ENCODE results near the gene MED13.

MED13 gene

GRCh38 chr17:62105357-62105756, 40.3 kb upstream of the MED13 start:
- Histone ChIP-seq H3K14ac (ENCODE audit: low read length in 2 of 2) (no peak overlapping the region), H2AFZ (ENCODE audit: low read depth, low read length) (no peak overlapping the region), H3K36me3 (ENCODE audit: control insufficient read depth in 1 of 2, insufficient read depth in 2 of 2, low read depth in 1 of 2, low read length in 2 of 2) (no peaks in the 10 kb centered on the region), H3K79me1 (replicated peaks; ENCODE audit: low read length, poor library complexity, severe bottlenecking) (no peaks in the 10 kb centered on the region), H2BK15ac (ENCODE audit: low read depth, poor library complexity, severe bottlenecking) (no peak overlapping the region), H3K4me1 (ENCODE audit: control insufficient read depth, insufficient read depth, low read depth, low read length) (no peaks in the 10 kb centered on the region), H3K27me3 (ENCODE audit: control insufficient read depth in 1 of 2, insufficient read depth in 1 of 2, low read length in 2 of 2) (peaks cover 0 to 13% of the 10 kb centered on the region in 2 experiments), H2AK5ac (ENCODE audit: low read length, severe bottlenecking) (no peak overlapping the region), H3K23ac (ENCODE audit: low read length in 2 of 2) (no peak overlapping the region), H4K91ac (ENCODE audit: low read length) (no peak overlapping the region), H3K9ac (ENCODE audit: low read length) (no peak overlapping the region), H2BK12ac (ENCODE audit: low read length in 2 of 2) (no peak overlapping the region), H4K8ac (ENCODE audit: low read length) (no peak overlapping the region), H2BK120ac (ENCODE audit: low read depth, low read length) (no peak overlapping the region), H3K18ac (ENCODE audit: low read depth in 1 of 2, low read length in 2 of 2) (no peak overlapping the region), H3K9me3 (ENCODE audit: control insufficient read depth, low read length) (no peaks in the 10 kb centered on the region), H2BK5ac (ENCODE audit: low read depth, low read length, poor library complexity, severe bottlenecking) (no peak overlapping the region), H3K27ac (ENCODE audit: low read length, poor library complexity, severe bottlenecking) (no peak overlapping the region), H3K4me3 (ENCODE audit: insufficient read depth in 1 of 2, low read depth in 1 of 2, low read length in 2 of 2) (no peak overlapping the region), H3K4ac (ENCODE audit: low read depth in 1 of 2, low read length in 2 of 2) (no peak overlapping the region), H3K4me2 (ENCODE audit: low read length, poor library complexity, severe bottlenecking) (no peak overlapping the region)
- 71% methylated on average over 1 of the region's 3 CpGs for WGBS
- DNase-seq, result no peak

GRCh38 chr17:62101515-62101914, 36.4 kb upstream of the MED13 start:
- H2BK120ac ChIP-seq (ENCODE audit: low read depth, low read length), result no peak overlapping the region
- no peak for DNase-seq
- no peak overlapping the region for H3K18ac ChIP-seq (ENCODE audit: low read depth in 1 of 2, low read length in 2 of 2)
- no peaks in the 10 kb centered on the region for H3K4me1 ChIP-seq (ENCODE audit: control insufficient read depth, insufficient read depth, low read depth, low read length)
- H2BK12ac ChIP-seq (ENCODE audit: low read length in 2 of 2), result no peak overlapping the region
- H3K14ac ChIP-seq (ENCODE audit: low read length in 2 of 2), result no peak overlapping the region
- no peaks in the 10 kb centered on the region for H3K36me3 ChIP-seq (ENCODE audit: control insufficient read depth in 1 of 2, insufficient read depth in 2 of 2, low read depth in 1 of 2, low read length in 2 of 2)
- no peak overlapping the region for H2AFZ ChIP-seq (ENCODE audit: low read depth, low read length)
- no peak overlapping the region for H2AK5ac ChIP-seq (ENCODE audit: low read length, severe bottlenecking)
- no peak overlapping the region for H3K4ac ChIP-seq (ENCODE audit: low read depth in 1 of 2, low read length in 2 of 2)
- no peak overlapping the region for H3K23ac ChIP-seq (ENCODE audit: low read length in 2 of 2)
- H2BK5ac ChIP-seq (ENCODE audit: low read depth, low read length, poor library complexity, severe bottlenecking), result no peak overlapping the region
- no peak overlapping the region for H3K27ac ChIP-seq (ENCODE audit: low read length, poor library complexity, severe bottlenecking)
- no peaks in the 10 kb centered on the region for H3K79me1 ChIP-seq (replicated peaks; ENCODE audit: low read length, poor library complexity, severe bottlenecking)
- H3K4me3 ChIP-seq (ENCODE audit: insufficient read depth in 1 of 2, low read depth in 1 of 2, low read length in 2 of 2), result no peak overlapping the region
- H3K4me2 ChIP-seq (ENCODE audit: low read length, poor library complexity, severe bottlenecking), result no peak overlapping the region
- no peak overlapping the region for H4K91ac ChIP-seq (ENCODE audit: low read length)
- WGBS, result 84% methylated on average over 3 of the region's 4 CpGs
- H3K9ac ChIP-seq (ENCODE audit: low read length), result no peak overlapping the region
- no peaks in the 10 kb centered on the region for H3K9me3 ChIP-seq (ENCODE audit: control insufficient read depth, low read length)
- no peak overlapping the region for H4K8ac ChIP-seq (ENCODE audit: low read length)
- H2BK15ac ChIP-seq (ENCODE audit: low read depth, poor library complexity, severe bottlenecking), result no peak overlapping the region
- peaks cover 0 to 23% of the 10 kb centered on the region in 2 experiments for H3K27me3 ChIP-seq (ENCODE audit: control insufficient read depth in 1 of 2, insufficient read depth in 1 of 2, low read length in 2 of 2)

GRCh38 chr17:62101090-62101489, 36.0 kb upstream of the MED13 start:
- Histone ChIP-seq H3K27ac (ENCODE audit: low read length, poor library complexity, severe bottlenecking) (no peak overlapping the region), H4K8ac (ENCODE audit: low read length) (no peak overlapping the region), H3K9me3 (ENCODE audit: control insufficient read depth, low read length) (no peaks in the 10 kb centered on the region), H3K4me3 (ENCODE audit: insufficient read depth in 1 of 2, low read depth in 1 of 2, low read length in 2 of 2) (no peak overlapping the region), H2BK5ac (ENCODE audit: low read depth, low read length, poor library complexity, severe bottlenecking) (no peak overlapping the region), H3K18ac (ENCODE audit: low read depth in 1 of 2, low read length in 2 of 2) (no peak overlapping the region), H2AK5ac (ENCODE audit: low read length, severe bottlenecking) (no peak overlapping the region), H2AFZ (ENCODE audit: low read depth, low read length) (no peak overlapping the region), H3K14ac (ENCODE audit: low read length in 2 of 2) (no peak overlapping the region), H3K79me1 (replicated peaks; ENCODE audit: low read length, poor library complexity, severe bottlenecking) (no peaks in the 10 kb centered on the region), H4K91ac (ENCODE audit: low read length) (no peak overlapping the region), H2BK15ac (ENCODE audit: low read depth, poor library complexity, severe bottlenecking) (no peak overlapping the region), H2BK12ac (ENCODE audit: low read length in 2 of 2) (no peak overlapping the region), H2BK120ac (ENCODE audit: low read depth, low read length) (no peak overlapping the region), H3K23ac (ENCODE audit: low read length in 2 of 2) (no peak overlapping the region), H3K4me2 (ENCODE audit: low read length, poor library complexity, severe bottlenecking) (no peak overlapping the region), H3K9ac (ENCODE audit: low read length) (no peak overlapping the region), H3K36me3 (ENCODE audit: control insufficient read depth in 1 of 2, insufficient read depth in 2 of 2, low read depth in 1 of 2, low read length in 2 of 2) (no peaks in the 10 kb centered on the region), H3K4me1 (ENCODE audit: control insufficient read depth, insufficient read depth, low read depth, low read length) (no peaks in the 10 kb centered on the region), H3K4ac (ENCODE audit: low read depth in 1 of 2, low read length in 2 of 2) (no peak overlapping the region), H3K27me3 (ENCODE audit: control insufficient read depth in 1 of 2, insufficient read depth in 1 of 2, low read length in 2 of 2) (peaks cover 0 to 20% of the 10 kb centered on the region in 2 experiments)
- no peak for DNase-seq

- whole genome bisulfite sequencing, result 100% methylated on average over 1 of the region's 1 CpG
- H3K79me1 ChIP-seq (replicated peaks; ENCODE audit: low read length, poor library complexity, severe bottlenecking), result no peaks in the 10 kb centered on the region
- DNase-seq, result no peak
- H2AFZ ChIP-seq (ENCODE audit: low read depth, low read length), result no peak overlapping the region
- no peak overlapping the region for H3K9ac ChIP-seq (ENCODE audit: low read length)
- H2BK120ac ChIP-seq (ENCODE audit: low read depth, low read length), result no peak overlapping the region
- H4K91ac ChIP-seq (ENCODE audit: low read length), result no peak overlapping the region
- H3K23ac ChIP-seq (ENCODE audit: low read length in 2 of 2), result no peak overlapping the region
- no peak overlapping the region for H2AK5ac ChIP-seq (ENCODE audit: low read length, severe bottlenecking)
- H2BK5ac ChIP-seq (ENCODE audit: low read depth, low read length, poor library complexity, severe bottlenecking), result no peak overlapping the region
- no peaks in the 10 kb centered on the region for H3K4me1 ChIP-seq (ENCODE audit: control insufficient read depth, insufficient read depth, low read depth, low read length)
- no peak overlapping the region for H3K4me2 ChIP-seq (ENCODE audit: low read length, poor library complexity, severe bottlenecking)
- H4K8ac ChIP-seq (ENCODE audit: low read length), result no peak overlapping the region
- H3K4ac ChIP-seq (ENCODE audit: low read depth in 1 of 2, low read length in 2 of 2), result no peak overlapping the region
- H3K18ac ChIP-seq (ENCODE audit: low read depth in 1 of 2, low read length in 2 of 2), result no peak overlapping the region
- no peak overlapping the region for H3K27ac ChIP-seq (ENCODE audit: low read length, poor library complexity, severe bottlenecking)
- no peak overlapping the region for H2BK15ac ChIP-seq (ENCODE audit: low read depth, poor library complexity, severe bottlenecking)
- H3K27me3 ChIP-seq (ENCODE audit: control insufficient read depth in 1 of 2, insufficient read depth in 1 of 2, low read length in 2 of 2), result peaks cover 0 to 13% of the 10 kb centered on the region in 2 experiments
- no peak overlapping the region for H3K14ac ChIP-seq (ENCODE audit: low read length in 2 of 2)
- H2BK12ac ChIP-seq (ENCODE audit: low read length in 2 of 2), result no peak overlapping the region
- H3K9me3 ChIP-seq (ENCODE audit: control insufficient read depth, low read length), result no peaks in the 10 kb centered on the region
- H3K4me3 ChIP-seq (ENCODE audit: insufficient read depth in 1 of 2, low read depth in 1 of 2, low read length in 2 of 2), result no peak overlapping the region
- H3K36me3 ChIP-seq (ENCODE audit: control insufficient read depth in 1 of 2, insufficient read depth in 2 of 2, low read depth in 1 of 2, low read length in 2 of 2), result no peaks in the 10 kb centered on the region
Observed at GRCh38 chr17:62100055-62100454, 35.0 kb upstream of the MED13 start.
